GM20000 (cell line): Measurements from ENCODE around the gene PLB1.

Experiments used
- DNase-seq: peaks from one replicate; pipeline ENCODE4 v3.0.0; 2012; ENCODE audit warnings: low spot score
- CTCF ChIP-seq: IDR thresholded peaks from 2 replicates; pipeline ENCODE4 v1.5.1; 2012; ENCODE audit warnings: mild to moderate bottlenecking, control low read depth; ENCODE audit errors: extremely low read depth, missing control alignments

The PLB1 gene

GRCh38 chr2:28656937-28657615, 161.2 kb downstream of the PLB1 start:
- no peak for TF ChIP-seq CTCF
- no peak for DNase-seq

GRCh38 chr2:28658369-28658768, 162.5 kb downstream of the PLB1 start:
- TF ChIP-seq CTCF, result no peak
- no peak for DNase-seq

- DNase-seq, result no peak
- no peak for TF ChIP-seq CTCF
Observed at GRCh38 chr2:28659127-28659526, 163.3 kb downstream of the PLB1 start.

GRCh38 chr2:28661589-28662001, 165.7 kb downstream of the PLB1 start:
- no peak for DNase-seq
- no peak for TF ChIP-seq CTCF

- DNase-seq, result no peak
- TF ChIP-seq CTCF, result no peak
Observed at GRCh38 chr2:28662044-28662443, 166.2 kb downstream of the PLB1 start.

- no peak for TF ChIP-seq CTCF
- DNase-seq, result no peak
Observed at GRCh38 chr2:28662468-28663181, 166.8 kb downstream of the PLB1 start.

- no peak for TF ChIP-seq CTCF
- no peak for DNase-seq
Observed at GRCh38 chr2:28663359-28663758, 167.5 kb downstream of the PLB1 start.
